Erythroblast (primary cell): Measurements from ENCODE around the gene GNRHR.

Experiments
- GATA1 ChIP-seq: IDR thresholded peaks from 2 replicates; pipeline ENCODE4 v1.6.1; 2011; ENCODE audit warnings: low read depth, mild to moderate bottlenecking, control low read depth, low read length, moderate library complexity
- POLR2A ChIP-seq: IDR thresholded peaks from 2 replicates; pipeline ENCODE4 v1.6.1; 2011; ENCODE audit warnings: mild to moderate bottlenecking, low read length

DNA sequence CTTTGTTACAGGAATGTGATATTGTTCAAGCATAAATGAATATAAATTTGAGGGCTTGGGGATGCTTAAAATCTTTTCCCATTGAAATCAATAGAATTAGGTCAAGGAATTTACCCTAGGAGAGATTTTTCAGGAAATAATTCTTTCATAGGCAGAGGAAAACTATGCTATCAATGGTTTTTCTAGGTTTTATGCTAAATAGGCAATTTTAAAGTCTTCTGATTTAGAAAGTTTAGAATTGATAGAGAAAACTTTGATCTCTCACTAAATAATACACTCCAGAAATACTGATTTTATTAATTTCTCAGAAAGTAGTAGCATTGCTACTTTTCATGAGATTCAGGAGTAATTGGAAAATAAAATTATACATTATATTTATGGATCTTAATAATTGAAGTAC lies 36.5 kb upstream of the GNRHR start:
- TF ChIP-seq POLR2A (no peak), GATA1 (no peak)
